ENCODE measurements around the gene COX8A.

The COX8A gene

GRCh38 chr11:64000026-64000739, 25.8 kb downstream of the COX8A start:
- H3K36me3 ChIP-seq (ENCODE audit: insufficient read depth, low read length), result peaks cover 32% of the 10 kb centered on the region
- H3K4me3 ChIP-seq (ENCODE audit: low read depth, low read length, poor library complexity, severe bottlenecking), result peak overlapping the region; percentile 29
- peak overlapping the region; percentile 21 for H3K4me2 ChIP-seq (ENCODE audit: low read length)
- no peak overlapping the region for H3K27ac ChIP-seq (ENCODE audit: low read depth, low read length, poor library complexity, severe bottlenecking)
- H2AFZ ChIP-seq (ENCODE audit: low read length), result no peak overlapping the region
- H3K4me1 ChIP-seq (ENCODE audit: insufficient read depth, low read length, severe bottlenecking), result peaks cover 21% of the 10 kb centered on the region
- no peak overlapping the region for H3K9ac ChIP-seq (ENCODE audit: low read length)
- H3K79me2 ChIP-seq (ENCODE audit: insufficient read depth, low read length), result no peaks in the 10 kb centered on the region
- H3K27me3 ChIP-seq (ENCODE audit: insufficient read depth, low read length), result 0 out of 2 replicates have a peak, but pooled peaks cover 4% of the 10 kb centered on the region
- no peaks in the 10 kb centered on the region for H3K9me3 ChIP-seq (ENCODE audit: low read length)
- H3F3A ChIP-seq (ENCODE audit: insufficient read depth, low read length), result no peaks in the 10 kb centered on the region
- no peaks in the 10 kb centered on the region for H4K20me1 ChIP-seq (ENCODE audit: insufficient read depth, low read length)
- no peak for TF ChIP-seq EZH2 (IDR thresholded peaks at IDR 0.05; ENCODE audit: borderline replicate concordance, low read length)
- TF ChIP-seq, protein P1, sequence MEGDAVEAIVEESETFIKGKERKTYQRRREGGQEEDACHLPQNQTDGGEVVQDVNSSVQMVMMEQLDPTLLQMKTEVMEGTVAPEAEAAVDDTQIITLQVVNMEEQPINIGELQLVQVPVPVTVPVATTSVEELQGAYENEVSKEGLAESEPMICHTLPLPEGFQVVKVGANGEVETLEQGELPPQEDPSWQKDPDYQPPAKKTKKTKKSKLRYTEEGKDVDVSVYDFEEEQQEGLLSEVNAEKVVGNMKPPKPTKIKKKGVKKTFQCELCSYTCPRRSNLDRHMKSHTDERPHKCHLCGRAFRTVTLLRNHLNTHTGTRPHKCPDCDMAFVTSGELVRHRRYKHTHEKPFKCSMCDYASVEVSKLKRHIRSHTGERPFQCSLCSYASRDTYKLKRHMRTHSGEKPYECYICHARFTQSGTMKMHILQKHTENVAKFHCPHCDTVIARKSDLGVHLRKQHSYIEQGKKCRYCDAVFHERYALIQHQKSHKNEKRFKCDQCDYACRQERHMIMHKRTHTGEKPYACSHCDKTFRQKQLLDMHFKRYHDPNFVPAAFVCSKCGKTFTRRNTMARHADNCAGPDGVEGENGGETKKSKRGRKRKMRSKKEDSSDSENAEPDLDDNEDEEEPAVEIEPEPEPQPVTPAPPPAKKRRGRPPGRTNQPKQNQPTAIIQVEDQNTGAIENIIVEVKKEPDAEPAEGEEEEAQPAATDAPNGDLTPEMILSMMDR (IDR thresholded peaks at IDR 0.05; ENCODE audit: low read length), result peak; percentile 72
- H3K9me2 ChIP-seq (ENCODE audit: low read depth, low read length), result no peaks in the 10 kb centered on the region

DNA sequence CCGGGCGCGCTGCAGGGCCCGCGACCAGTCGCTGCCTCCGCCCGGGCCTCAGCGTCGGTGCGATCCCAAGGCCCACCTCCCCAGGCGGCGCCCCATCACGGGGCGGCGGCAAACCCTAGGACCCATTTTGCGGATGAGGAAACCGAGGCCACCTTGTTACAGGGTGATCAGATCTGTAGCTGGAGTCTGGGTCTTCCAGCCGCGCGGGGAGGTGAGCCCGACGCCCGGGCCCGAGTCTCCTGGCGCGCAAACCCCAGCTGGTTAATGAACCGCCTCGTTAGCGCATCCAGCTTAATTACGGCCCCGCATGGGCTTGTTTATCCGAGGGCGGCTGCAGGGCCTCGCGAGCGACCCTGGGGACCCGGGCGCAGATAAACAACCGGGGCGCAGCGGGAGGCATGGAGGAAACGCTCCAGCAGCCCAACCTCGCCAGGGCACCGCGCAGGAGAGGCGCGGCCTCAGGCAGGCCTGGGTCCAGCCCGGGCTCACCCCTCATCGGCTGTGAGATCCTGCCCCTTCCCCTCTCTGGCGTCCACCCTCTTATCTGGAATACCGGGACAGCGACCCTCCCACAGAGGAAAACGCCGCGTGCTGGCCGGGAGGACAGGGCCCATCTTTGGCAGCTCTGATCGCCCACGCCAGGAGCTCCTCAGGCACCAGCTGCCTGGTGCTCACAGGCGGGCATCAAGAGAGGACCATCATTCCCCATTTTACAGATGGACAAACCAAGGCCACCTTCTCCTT, 26.5 kb downstream of the COX8A start:
- H4K20me1 ChIP-seq (ENCODE audit: insufficient read depth, low read length), result no peaks in the 10 kb centered on the region
- peaks cover 24% of the 10 kb centered on the region for H3K36me3 ChIP-seq (ENCODE audit: insufficient read depth, low read length)
- H3K27ac ChIP-seq (ENCODE audit: low read depth, low read length, poor library complexity, severe bottlenecking), result no peak overlapping the region
- H3K4me2 ChIP-seq (ENCODE audit: low read length), result peak overlapping the region; percentile 21
- H3F3A ChIP-seq (ENCODE audit: insufficient read depth, low read length), result no peaks in the 10 kb centered on the region
- H3K9ac ChIP-seq (ENCODE audit: low read length), result no peak overlapping the region
- H3K4me3 ChIP-seq (ENCODE audit: low read depth, low read length, poor library complexity, severe bottlenecking), result peak overlapping the region; percentile 29
- H3K27me3 ChIP-seq (ENCODE audit: insufficient read depth, low read length), result 0 out of 2 replicates have a peak, but pooled peaks cover 4% of the 10 kb centered on the region
- H3K4me1 ChIP-seq (ENCODE audit: insufficient read depth, low read length, severe bottlenecking), result peaks cover 21% of the 10 kb centered on the region
- H2AFZ ChIP-seq (ENCODE audit: low read length), result no peak overlapping the region
- no peaks in the 10 kb centered on the region for H3K79me2 ChIP-seq (ENCODE audit: insufficient read depth, low read length)
- no peaks in the 10 kb centered on the region for H3K9me3 ChIP-seq (ENCODE audit: low read length)
- TF ChIP-seq EZH2 (IDR thresholded peaks at IDR 0.05; ENCODE audit: borderline replicate concordance, low read length), result no peak
- TF ChIP-seq, protein P1 (IDR thresholded peaks at IDR 0.05; ENCODE audit: low read length), result no peak; the same call in none of the 2 replicates
- no peaks in the 10 kb centered on the region for H3K9me2 ChIP-seq (ENCODE audit: low read depth, low read length)

- H4K20me1 ChIP-seq (ENCODE audit: insufficient read depth, low read length), result no peaks in the 10 kb centered on the region
- 0 out of 2 replicates have a peak, but pooled peaks cover 4% of the 10 kb centered on the region for H3K27me3 ChIP-seq (ENCODE audit: insufficient read depth, low read length)
- peaks cover 16% of the 10 kb centered on the region for H3K36me3 ChIP-seq (ENCODE audit: insufficient read depth, low read length)
- H3F3A ChIP-seq (ENCODE audit: insufficient read depth, low read length), result no peaks in the 10 kb centered on the region
- H3K4me1 ChIP-seq (ENCODE audit: insufficient read depth, low read length, severe bottlenecking), result peaks cover 21% of the 10 kb centered on the region
- H3K9me2 ChIP-seq (ENCODE audit: low read depth, low read length), result no peaks in the 10 kb centered on the region
- TF ChIP-seq, protein P1 (IDR thresholded peaks at IDR 0.05; ENCODE audit: low read length), result no peak
- no peak for TF ChIP-seq EZH2 (IDR thresholded peaks at IDR 0.05; ENCODE audit: borderline replicate concordance, low read length)
- H3K4me2 ChIP-seq (ENCODE audit: low read length), result no peak overlapping the region
- H3K9me3 ChIP-seq (ENCODE audit: low read length), result no peaks in the 10 kb centered on the region
- no peak overlapping the region for H2AFZ ChIP-seq (ENCODE audit: low read length)
- no peak overlapping the region for H3K4me3 ChIP-seq (ENCODE audit: low read depth, low read length, poor library complexity, severe bottlenecking)
- no peak overlapping the region for H3K27ac ChIP-seq (ENCODE audit: low read depth, low read length, poor library complexity, severe bottlenecking)
- no peak overlapping the region for H3K9ac ChIP-seq (ENCODE audit: low read length)
- H3K79me2 ChIP-seq (ENCODE audit: insufficient read depth, low read length), result no peaks in the 10 kb centered on the region
Observed at GRCh38 chr11:64001484-64002420, 27.3 kb downstream of the COX8A start.

Measured in OCI-LY1 (cell line).